Small intestine (tissue), 7 donors: Measurements from ENCODE around the gene ATG16L2. TPM values are rescaled to one million over a fixed set of nuclear protein-coding genes. Genes with fewer than 3 reads are reported as not detected.
A peak's percentile ranks its signal among the peaks of the same experiment; 100 is the strongest.

Source experiments
- DNase-seq, 2 donors: peaks; one replicate each; pipeline versions ENCODE4 v3.0.0 to v3.0.0-alpha.2; 2013
- FAIRE-seq: peaks from 2 replicates; lab custom pipeline; 2012; peaks lifted over from hg19 to GRCh38; lab: Jason Lieb, UNC
- H3K27ac ChIP-seq, 3 donors: one replicate each; pipeline ENCODE4 v1.5.1; 2013; ENCODE audit warnings: low read length in 2 of 3, mild to moderate bottlenecking in 2 of 3, control low read depth in 1 of 3, inconsistent platforms in 1 of 3, low read depth in 1 of 3, moderate library complexity in 1 of 3
- H3K27me3 ChIP-seq, 3 donors: one replicate each; pipeline ENCODE4 v1.6.1; 2013; ENCODE audit warnings: low read length in 3 of 3, inconsistent platforms in 1 of 3; ENCODE audit not compliant: control insufficient read depth in 3 of 3, insufficient read depth in 3 of 3
- H3K36me3 ChIP-seq, 3 donors: one replicate each; pipeline ENCODE4 v1.6.1; 2013; ENCODE audit warnings: low read length in 3 of 3, inconsistent platforms in 1 of 3, low read depth in 1 of 3, mild to moderate bottlenecking in 1 of 3, moderate library complexity in 1 of 3; ENCODE audit not compliant: control insufficient read depth in 3 of 3, insufficient read depth in 2 of 3
- H3K4me1 ChIP-seq, 3 donors: one replicate each; pipeline ENCODE4 v1.6.1; 2013; ENCODE audit warnings: low read length in 2 of 3, inconsistent platforms in 1 of 3, low read depth in 1 of 3, mild to moderate bottlenecking in 1 of 3, moderate library complexity in 1 of 3; ENCODE audit not compliant: control insufficient read depth in 3 of 3, insufficient read depth in 2 of 3
- H3K4me3 ChIP-seq, 3 donors: one replicate each; pipeline ENCODE4 v1.5.1; 2013; ENCODE audit warnings: low read length in 3 of 3, control low read depth in 1 of 3, inconsistent platforms in 1 of 3, low read depth in 1 of 3, mild to moderate bottlenecking in 1 of 3, moderate library complexity in 1 of 3
- H3K9me3 ChIP-seq, 2 donors: one replicate each; pipeline ENCODE4 v1.6.1; 2013; ENCODE audit warnings: low read depth in 1 of 2, low read length in 1 of 2; ENCODE audit not compliant: control insufficient read depth in 2 of 2, insufficient read depth in 1 of 2
- WGBS, 3 donors: extraction: QIAGEN DNeasy Blood & Tissue Kit; methylation state at CpG; one replicate each; pipeline ENCODE4 v1.1.7; 2013; 5-methylcytosine and 5-hydroxymethylcytosine counted together
- polyA plus RNA-seq, 4 donors: library from polyadenylated mRNA; stranded (reverse) in 3 of 4; unstranded in 1 of 4; fragments of 200-250 nt in 3 of 4; fragments of 120-200 nt in 1 of 4; gene quantifications; one replicate each; pipeline versions ENCODE4 v1.2.1 to v1.2.3, GENCODE V29; 2013
- donor health status: healthy with polysubstance abuse.
- donor health status: control.
- donor health status: control.
- donor health status: Bipolar disorder and iron deficiency.
- donor health status: healthy.

Gene ATG16L2
- polyA plus RNA-seq, 4 donors: 19.7 to 50.7 (median 40.1) TPM

- no peak for FAIRE-seq
- DNase-seq: peak in 1 of 2 donors; percentile 49
- 38 to 70% (median 59%) methylated on average over 6 to 7 of the region's 7 CpGs for WGBS, 3 donors
Measured at GRCh38 chr11:72776844-72777754, 37.1 kb upstream of the ATG16L2 start.

DNA sequence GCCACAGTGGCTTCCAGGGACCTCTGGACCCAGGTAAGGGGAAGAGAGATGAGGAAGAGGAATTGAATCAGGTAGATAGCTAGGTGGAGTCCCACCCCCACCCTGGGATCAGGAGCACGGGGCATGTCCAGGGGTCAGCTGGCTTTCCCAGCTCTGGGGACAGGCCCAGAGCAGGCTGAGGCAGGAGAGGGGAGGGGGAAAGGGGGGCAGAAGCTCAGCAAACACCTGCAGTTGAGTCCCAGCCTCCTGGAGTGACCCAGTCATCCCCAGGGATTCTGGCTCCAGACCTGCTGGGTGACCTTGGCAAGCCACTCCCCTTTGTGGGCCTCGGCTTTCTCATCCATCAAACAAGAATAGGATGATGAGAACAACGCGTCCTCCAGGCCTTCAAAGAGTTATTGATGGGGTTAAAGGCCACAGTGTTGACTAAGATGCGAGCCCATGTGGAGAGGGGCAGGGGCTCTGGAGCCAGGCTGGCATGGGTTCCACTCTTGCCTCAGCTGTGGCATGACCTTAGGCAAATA is 36.4 kb upstream of the ATG16L2 start:
- FAIRE-seq (no peak), DNase-seq (peak; percentile 41 to 56)
- H3K27ac ChIP-seq: peak overlapping the region in 2 of 3 donors; percentile 39 to 86
- H3K27me3 ChIP-seq: no peaks in the 10 kb centered on the region
- peaks cover 0 to 69% (median 3%) of the 10 kb centered on the region in 3 donors for H3K4me1 ChIP-seq
- peak overlapping the region in 1 of 3 donors; percentile 82 for H3K4me3 ChIP-seq
- 13 to 58% (median 51%) methylated on average over 5 of the region's 5 CpGs for WGBS, 3 donors
- H3K9me3 ChIP-seq: no peaks in the 10 kb centered on the region
- H3K36me3 ChIP-seq: peaks cover 0 to 83% (median 0%) of the 10 kb centered on the region in 3 donors

More at GRCh38 chr11:72776844-72777754, 37.1 kb upstream of the ATG16L2 start:
- Histone ChIP-seq H3K9me3 (no peaks in the 10 kb centered on the region), H3K36me3 (peaks cover 0 to 90% (median 0%) of the 10 kb centered on the region in 3 donors), H3K4me3 (peak overlapping the region in 1 of 3 donors; percentile 1), H3K27ac (peak overlapping the region in 2 of 3 donors; percentile 39 to 86), H3K27me3 (no peaks in the 10 kb centered on the region), H3K4me1 (peaks cover 0 to 68% (median 3%) of the 10 kb centered on the region in 3 donors)

GRCh38 chr11:72778535-72779494 is 35.4 kb upstream of the ATG16L2 start:
- FAIRE-seq (no peak), DNase-seq (peak; percentile 65 to 87)
- Histone ChIP-seq H3K4me1 (peaks cover 0 to 69% (median 3%) of the 10 kb centered on the region in 3 donors), H3K9me3 (no peaks in the 10 kb centered on the region), H3K27ac (peak overlapping the region in 2 of 3 donors; percentile 26 to 86), H3K27me3 (no peaks in the 10 kb centered on the region), H3K36me3 (peaks cover 0 to 73% (median 0%) of the 10 kb centered on the region in 3 donors), H3K4me3 (peak overlapping the region in 1 of 3 donors; percentile 82)
- 25 to 74% (median 44%) methylated on average over 7 of the region's 7 CpGs for WGBS, 3 donors

DNA sequence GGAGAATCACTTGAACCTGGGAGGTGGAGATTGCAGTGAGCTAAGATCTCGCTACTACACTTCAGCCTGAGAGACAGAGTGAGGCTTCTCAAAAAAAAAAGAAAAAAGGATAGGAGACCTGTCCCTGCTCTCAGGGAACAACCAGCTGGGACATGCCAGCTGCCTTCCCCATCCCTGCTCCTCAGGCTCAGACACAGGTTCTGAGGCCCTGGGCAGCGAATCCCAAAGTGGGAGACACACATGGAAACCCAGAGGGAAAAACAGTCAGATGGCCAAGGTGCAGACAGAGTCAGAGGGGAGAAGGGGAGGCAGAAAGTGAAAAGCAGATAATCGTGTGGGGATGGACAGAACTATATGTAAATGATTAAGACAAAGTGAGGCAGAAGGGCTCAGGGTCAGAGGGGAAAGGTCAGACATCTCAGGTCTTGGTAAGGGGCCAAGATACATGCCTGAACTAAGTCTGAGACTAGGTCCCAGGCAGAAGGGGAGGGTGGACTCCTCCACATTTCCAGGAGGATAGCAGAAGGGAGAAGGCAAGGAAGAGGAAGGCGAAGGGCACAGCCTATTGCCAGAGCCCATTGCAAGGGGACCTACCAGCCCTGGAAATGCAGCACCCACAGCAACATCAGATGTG is 34.6 kb upstream of the ATG16L2 start:
- peaks cover 0 to 70% (median 3%) of the 10 kb centered on the region in 3 donors for H3K4me1 ChIP-seq

DNA sequence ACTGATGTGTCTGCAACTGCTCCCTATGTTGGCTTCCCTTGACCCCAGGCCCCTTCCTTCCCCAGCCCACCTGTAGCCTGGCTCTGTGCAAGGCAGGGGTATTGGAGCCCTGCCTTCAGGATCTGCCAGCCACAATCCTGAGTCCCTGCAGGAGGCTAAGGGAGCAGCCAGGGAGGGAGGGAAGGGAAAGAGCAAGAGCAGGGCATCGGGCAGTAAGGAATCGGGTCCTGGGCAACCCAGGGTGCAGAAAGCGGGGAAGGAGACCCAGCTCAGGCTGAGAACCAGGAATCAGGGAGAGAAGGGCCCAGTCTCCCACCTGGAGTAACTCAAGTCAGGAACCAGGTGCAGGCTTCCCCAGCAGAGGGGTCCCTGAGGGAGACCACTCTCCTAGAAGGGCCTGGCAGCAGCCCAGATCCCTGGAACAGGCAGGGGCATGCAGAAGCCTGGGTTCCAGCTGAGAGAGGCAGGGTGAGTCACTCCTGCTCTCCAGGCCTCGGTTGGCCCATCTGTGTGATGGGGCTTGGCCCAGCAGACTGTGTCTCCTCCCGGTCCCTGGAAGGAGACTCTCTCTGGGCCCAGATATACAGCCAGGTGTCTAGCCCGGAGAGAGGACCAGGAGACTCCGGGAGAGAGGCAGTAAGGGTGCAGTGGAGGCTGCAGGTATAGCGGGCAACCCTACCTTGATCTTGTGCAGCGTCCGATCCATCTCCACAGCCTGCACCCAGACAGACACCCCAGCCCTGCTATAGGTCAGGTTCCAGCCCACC is 33.7 kb upstream of the ATG16L2 start:
- H3K36me3 ChIP-seq: peaks cover 0 to 56% (median 0%) of the 10 kb centered on the region in 3 donors
- DNase-seq: no peak
- peak overlapping the region; percentile 6 to 86 (median 64) for H3K27ac ChIP-seq
- no peaks in the 10 kb centered on the region for H3K27me3 ChIP-seq
- no peak for FAIRE-seq
- peak overlapping the region; percentile 60 to 82 (median 68) for H3K4me3 ChIP-seq
- H3K9me3 ChIP-seq: no peaks in the 10 kb centered on the region
- peaks cover 0 to 73% (median 3%) of the 10 kb centered on the region in 3 donors for H3K4me1 ChIP-seq
- 22 to 67% (median 24%) methylated on average over 10 of the region's 10 CpGs for WGBS, 3 donors

More for the DNA sequence above, 34.6 kb upstream of the ATG16L2 start:
- no peak for FAIRE-seq
- 33 to 68% (median 47%) methylated on average over 4 of the region's 4 CpGs for WGBS, 3 donors
- no peaks in the 10 kb centered on the region for H3K9me3 ChIP-seq
- DNase-seq: no peak
- H3K36me3 ChIP-seq: peaks cover 0 to 65% (median 0%) of the 10 kb centered on the region in 3 donors
- peak overlapping the region in 2 of 3 donors; percentile 35 to 86 for H3K27ac ChIP-seq
- peak overlapping the region in 2 of 3 donors; percentile 68 to 82 for H3K4me3 ChIP-seq
- no peaks in the 10 kb centered on the region for H3K27me3 ChIP-seq

DNA sequence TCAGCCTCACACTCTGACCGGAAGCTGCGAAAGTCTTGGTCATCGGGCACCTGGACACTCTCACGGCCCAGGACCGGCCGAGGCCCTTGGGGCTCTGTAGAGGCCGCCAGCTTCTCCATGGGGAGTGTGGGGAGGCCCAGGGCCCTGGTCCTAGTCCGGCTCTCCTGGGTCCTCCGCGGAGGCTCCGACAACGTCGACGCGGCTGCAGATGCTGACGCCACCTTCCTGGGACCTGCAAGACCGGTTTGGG is 33.2 kb upstream of the ATG16L2 start:
- H3K4me1 ChIP-seq: peaks cover 0 to 73% (median 3%) of the 10 kb centered on the region in 3 donors
- DNase-seq (no peak), FAIRE-seq (no peak)
- peak overlapping the region; percentile 60 to 82 (median 68) for H3K4me3 ChIP-seq
- peaks cover 0 to 51% (median 0%) of the 10 kb centered on the region in 3 donors for H3K36me3 ChIP-seq
- H3K27ac ChIP-seq: peak overlapping the region; percentile 43 to 86 (median 64)
- H3K9me3 ChIP-seq: no peaks in the 10 kb centered on the region
- H3K27me3 ChIP-seq: no peaks in the 10 kb centered on the region
- 5 to 24% (median 16%) methylated on average over 17 of the region's 17 CpGs for WGBS, 3 donors
